ENCODE results near the gene HDGF.

DNA sequence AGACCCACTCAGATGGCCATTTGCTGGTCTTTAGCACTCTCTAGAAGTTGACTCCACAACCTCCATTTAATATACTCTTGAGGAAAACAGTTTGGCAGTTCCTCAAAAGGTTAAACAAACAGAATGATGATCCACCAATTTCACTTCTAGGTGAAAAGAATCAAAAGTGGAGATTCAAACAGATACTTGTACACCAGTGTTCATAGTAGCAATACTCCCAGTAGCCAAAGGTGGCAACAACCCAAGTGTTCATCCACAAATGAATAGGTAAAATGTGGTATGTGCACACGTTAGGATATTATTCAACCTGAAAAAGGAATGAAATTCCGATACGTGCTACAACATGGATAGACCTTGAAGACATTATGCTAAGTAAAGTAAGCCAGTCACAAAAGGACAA lies 22.1 kb upstream of the HDGF start:
- no peak for TF ChIP-seq POLR2A (IDR thresholded peaks at IDR 0.05)
- TF ChIP-seq, protein P1, sequence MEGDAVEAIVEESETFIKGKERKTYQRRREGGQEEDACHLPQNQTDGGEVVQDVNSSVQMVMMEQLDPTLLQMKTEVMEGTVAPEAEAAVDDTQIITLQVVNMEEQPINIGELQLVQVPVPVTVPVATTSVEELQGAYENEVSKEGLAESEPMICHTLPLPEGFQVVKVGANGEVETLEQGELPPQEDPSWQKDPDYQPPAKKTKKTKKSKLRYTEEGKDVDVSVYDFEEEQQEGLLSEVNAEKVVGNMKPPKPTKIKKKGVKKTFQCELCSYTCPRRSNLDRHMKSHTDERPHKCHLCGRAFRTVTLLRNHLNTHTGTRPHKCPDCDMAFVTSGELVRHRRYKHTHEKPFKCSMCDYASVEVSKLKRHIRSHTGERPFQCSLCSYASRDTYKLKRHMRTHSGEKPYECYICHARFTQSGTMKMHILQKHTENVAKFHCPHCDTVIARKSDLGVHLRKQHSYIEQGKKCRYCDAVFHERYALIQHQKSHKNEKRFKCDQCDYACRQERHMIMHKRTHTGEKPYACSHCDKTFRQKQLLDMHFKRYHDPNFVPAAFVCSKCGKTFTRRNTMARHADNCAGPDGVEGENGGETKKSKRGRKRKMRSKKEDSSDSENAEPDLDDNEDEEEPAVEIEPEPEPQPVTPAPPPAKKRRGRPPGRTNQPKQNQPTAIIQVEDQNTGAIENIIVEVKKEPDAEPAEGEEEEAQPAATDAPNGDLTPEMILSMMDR (IDR thresholded peaks at IDR 0.05) = no peak
